Adipocyte (in vitro differentiated cells): Measurements from ENCODE around the gene FKBP6.
A peak's percentile ranks its signal among the peaks of the same experiment; 100 is the strongest.
"Not testable (repeated sequence)": the region's sequence is repeated elsewhere in the genome, so short reads cannot be mapped to it uniquely, and the experiment has no call there.

Experiments used
- DNase-seq: peaks from one replicate; pipeline ENCODE4 v3.0.0-alpha.2; 2015; ENCODE audit warnings: low read depth
- H3K27me3 ChIP-seq: replicated peaks from 2 replicates; pipeline ENCODE4 v1.7.0; 2013; ENCODE audit warnings: mild to moderate bottlenecking, low read length, moderate library complexity; ENCODE audit not compliant: control insufficient read depth, insufficient read depth
- H3K36me3 ChIP-seq: 2 replicates; pipeline ENCODE4 v1.7.0; 2013; ENCODE audit warnings: low read length, mild to moderate bottlenecking, moderate library complexity; ENCODE audit not compliant: control insufficient read depth, insufficient read depth, severe bottlenecking
- H3K4me1 ChIP-seq: 2 replicates; pipeline ENCODE4 v1.7.0; 2013; ENCODE audit warnings: mild to moderate bottlenecking, low read length, moderate library complexity; ENCODE audit not compliant: control insufficient read depth, insufficient read depth
- H3K4me3 ChIP-seq: 2 replicates; pipeline ENCODE4 v1.7.0; 2013; ENCODE audit warnings: mild to moderate bottlenecking, low read length, moderate library complexity
- H3K9ac ChIP-seq: 2 replicates; pipeline ENCODE4 v1.7.0; 2013; ENCODE audit warnings: mild to moderate bottlenecking, low read length, moderate library complexity
- H3K9me3 ChIP-seq: 2 replicates; pipeline ENCODE4 v1.7.0; 2013; ENCODE audit warnings: mild to moderate bottlenecking, low read length, moderate library complexity; ENCODE audit not compliant: control insufficient read depth

The FKBP6 gene

GRCh38 chr7:73308665-73309214, 19.2 kb upstream of the FKBP6 start, which contains the start of gene NSUN5:
NSUN5 (minus strand) TSS chr7:73308826; CDS start chr7:73308790, 36 bp downstream.
- Histone ChIP-seq H3K9me3 (no peaks in the 10 kb centered on the region), H3K36me3 (peaks cover 13% of the 10 kb centered on the region), H3K27me3 (no peaks in the 10 kb centered on the region), H3K4me1 (peaks cover 11% of the 10 kb centered on the region), H3K9ac (peak within 1 kb of the TSS; percentile 87), H3K4me3 (peak within 1 kb of the TSS; percentile 92)
- peak; percentile 74 for DNase-seq

DNA sequence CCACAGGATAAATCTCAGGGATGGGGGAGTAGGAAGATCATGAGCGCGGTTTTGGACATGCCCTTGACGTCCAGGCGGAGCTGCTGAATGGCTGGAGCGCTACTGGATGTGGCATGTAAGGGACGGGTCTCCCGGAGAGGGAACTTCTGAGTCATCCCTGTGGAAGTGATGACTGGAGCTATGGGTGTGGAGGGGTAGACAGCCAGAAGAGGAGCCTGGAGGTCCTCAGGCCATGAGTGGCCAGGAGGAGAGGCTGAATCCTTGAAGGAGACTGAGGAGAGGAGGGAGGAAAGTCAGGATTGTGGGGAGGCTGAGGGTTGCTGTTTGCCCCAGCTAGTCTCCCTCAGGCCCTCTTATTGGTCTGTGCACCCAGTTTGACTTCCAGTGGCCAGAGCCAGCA, 16.5 kb upstream of the FKBP6 start:
- not testable (repeated sequence) for H3K36me3 ChIP-seq, H3K27me3 ChIP-seq, H3K9ac ChIP-seq, DNase-seq, H3K9me3 ChIP-seq, H3K4me3 ChIP-seq
- peaks cover 11% of the 10 kb centered on the region for H3K4me1 ChIP-seq

DNA sequence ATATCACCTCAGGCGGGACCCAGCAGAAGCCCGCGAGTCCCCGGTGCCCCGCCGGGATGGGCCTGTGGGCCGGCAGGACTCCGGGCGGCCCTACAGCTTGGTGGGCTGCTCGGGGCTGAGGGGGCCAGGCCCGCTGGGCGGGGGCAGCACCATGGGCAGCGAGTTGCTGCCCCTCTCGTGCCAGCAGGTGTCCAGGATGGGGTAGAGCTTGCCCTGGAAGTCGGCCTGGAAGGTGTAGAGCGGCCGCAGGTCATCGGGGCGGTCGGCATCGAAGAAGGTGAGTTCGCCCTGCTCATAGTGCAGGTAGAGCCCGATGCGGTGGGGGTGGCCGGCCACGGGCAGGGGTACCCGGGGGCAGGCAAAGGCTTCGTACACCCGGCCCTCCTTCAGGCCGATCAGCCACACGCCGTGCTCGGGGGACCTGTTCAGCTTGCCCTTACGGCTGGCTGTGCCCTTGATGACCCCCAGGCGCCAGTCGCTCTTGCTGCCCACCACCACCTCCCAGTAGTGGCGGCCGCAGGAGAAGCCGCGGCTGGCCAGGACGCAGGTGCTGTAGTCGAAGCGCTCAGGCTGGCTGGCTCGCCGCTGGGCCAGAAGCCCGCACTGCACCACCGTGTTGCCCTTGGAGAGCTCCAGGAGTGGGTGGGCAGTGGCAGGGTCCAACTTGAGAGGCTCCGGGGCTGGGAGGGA, 15.0 kb upstream of the FKBP6 start:
- H3K27me3 ChIP-seq, result peaks cover 5% of the 10 kb centered on the region
- peaks cover 6% of the 10 kb centered on the region for H3K4me1 ChIP-seq
- H3K9me3 ChIP-seq, result no peaks in the 10 kb centered on the region
- no peaks in the 10 kb centered on the region for H3K36me3 ChIP-seq
- DNase-seq, result no peak
- H3K4me3 ChIP-seq, result no peak overlapping the region
- no peak overlapping the region for H3K9ac ChIP-seq

DNA sequence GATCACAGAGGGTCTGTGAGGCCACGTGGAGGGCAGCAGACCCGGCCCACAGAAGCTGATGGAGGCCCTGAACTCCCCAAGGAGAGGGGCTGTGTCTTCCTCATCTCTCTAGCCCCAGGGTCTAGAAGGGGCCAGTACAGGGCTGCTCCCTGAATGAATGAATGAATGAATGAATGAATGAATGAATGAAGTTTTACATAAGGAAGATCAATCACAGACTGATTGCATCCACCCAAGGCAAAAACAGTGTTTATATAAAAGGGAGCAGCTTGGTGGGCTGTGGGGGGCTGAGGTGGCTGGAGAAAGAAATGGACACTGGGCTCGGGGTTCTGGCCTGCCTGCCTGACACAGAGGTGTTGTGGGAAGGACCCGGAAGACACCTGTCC, 14.4 kb upstream of the FKBP6 start:
- Histone ChIP-seq H3K4me3 (no peak overlapping the region), H3K9ac (no peak overlapping the region), H3K36me3 (no peaks in the 10 kb centered on the region), H3K9me3 (no peaks in the 10 kb centered on the region), H3K4me1 (peaks cover 3% of the 10 kb centered on the region), H3K27me3 (peaks cover 7% of the 10 kb centered on the region)
- DNase-seq, result no peak

GRCh38 chr7:73314271-73314670, 13.7 kb upstream of the FKBP6 start:
- Histone ChIP-seq H3K4me3 (no peak overlapping the region), H3K4me1 (peaks cover 2% of the 10 kb centered on the region), H3K9me3 (no peaks in the 10 kb centered on the region), H3K27me3 (peaks cover 7% of the 10 kb centered on the region), H3K36me3 (no peaks in the 10 kb centered on the region), H3K9ac (no peak overlapping the region)
- DNase-seq, result no peak

DNA sequence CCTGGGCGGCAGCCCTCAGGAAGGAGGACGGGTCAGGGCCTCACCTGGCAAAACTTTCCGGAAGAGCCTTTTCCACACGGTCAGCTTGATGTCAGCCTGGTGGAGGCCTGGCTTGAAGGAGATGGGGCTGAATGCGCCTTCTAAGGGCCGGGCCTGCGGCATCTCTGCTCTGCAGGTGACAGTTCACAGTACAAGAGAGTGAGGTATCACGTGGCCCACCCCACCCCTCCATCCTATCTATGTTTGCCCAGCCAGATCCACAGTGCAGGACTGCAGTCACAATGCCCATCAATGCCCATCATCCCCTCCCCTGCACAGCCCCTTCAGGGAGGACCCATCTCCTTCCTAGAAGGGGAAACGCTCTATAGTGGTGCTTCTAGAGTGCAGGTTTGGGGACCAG, 11.4 kb upstream of the FKBP6 start:
- Histone ChIP-seq H3K4me1 (no peaks in the 10 kb centered on the region), H3K9me3 (no peaks in the 10 kb centered on the region), H3K4me3 (no peak overlapping the region)

DNA sequence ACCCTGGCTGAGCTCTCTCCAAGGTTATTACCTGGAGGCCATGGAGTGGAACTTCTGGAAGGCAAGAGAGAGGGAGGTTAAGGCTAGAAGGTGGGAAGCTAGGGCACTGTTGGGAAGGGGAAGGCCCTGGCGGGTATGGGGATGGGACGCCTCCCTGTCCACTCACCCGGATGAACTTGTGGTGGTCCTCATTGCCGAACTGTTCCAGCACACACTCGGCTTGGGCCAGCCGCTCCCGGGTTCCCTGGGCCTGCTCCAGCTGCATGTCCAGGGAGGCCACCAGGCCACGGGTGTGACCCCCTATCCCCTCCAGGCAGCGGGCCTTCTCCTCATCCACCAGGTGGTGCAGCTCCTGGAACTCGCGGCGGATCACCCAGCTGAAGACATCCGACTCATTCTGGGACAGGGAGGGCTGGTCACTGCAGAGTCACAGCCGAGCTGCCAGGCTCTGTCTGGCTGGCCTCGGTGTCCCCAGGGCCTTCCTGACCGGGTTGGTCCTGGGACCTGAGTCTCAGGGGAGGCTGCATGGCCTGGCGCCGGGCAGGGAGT, 9.2 kb upstream of the FKBP6 start:
- H3K9ac ChIP-seq, H3K27me3 ChIP-seq, DNase-seq, H3K36me3 ChIP-seq, H3K4me3 ChIP-seq, H3K4me1 ChIP-seq, H3K9me3 ChIP-seq: not testable (repeated sequence)

More for the DNA sequence above, 11.4 kb upstream of the FKBP6 start:
- H3K27me3 ChIP-seq, result peaks cover 7% of the 10 kb centered on the region
- no peaks in the 10 kb centered on the region for H3K36me3 ChIP-seq
- H3K9ac ChIP-seq, result no peak overlapping the region
- DNase-seq, result no peak

GRCh38 chr7:73319541-73319940, 8.4 kb upstream of the FKBP6 start:
- not testable (repeated sequence) for H3K4me1 ChIP-seq, H3K4me3 ChIP-seq

GRCh38 chr7:73320009-73320408, 8.0 kb upstream of the FKBP6 start:
- H3K36me3 ChIP-seq, result not testable (repeated sequence)

More at GRCh38 chr7:73319541-73319940, 8.4 kb upstream of the FKBP6 start:
- H3K9ac ChIP-seq, DNase-seq, H3K36me3 ChIP-seq, H3K9me3 ChIP-seq: not testable (repeated sequence)
- H3K27me3 ChIP-seq, result peaks cover 15% of the 10 kb centered on the region

DNA sequence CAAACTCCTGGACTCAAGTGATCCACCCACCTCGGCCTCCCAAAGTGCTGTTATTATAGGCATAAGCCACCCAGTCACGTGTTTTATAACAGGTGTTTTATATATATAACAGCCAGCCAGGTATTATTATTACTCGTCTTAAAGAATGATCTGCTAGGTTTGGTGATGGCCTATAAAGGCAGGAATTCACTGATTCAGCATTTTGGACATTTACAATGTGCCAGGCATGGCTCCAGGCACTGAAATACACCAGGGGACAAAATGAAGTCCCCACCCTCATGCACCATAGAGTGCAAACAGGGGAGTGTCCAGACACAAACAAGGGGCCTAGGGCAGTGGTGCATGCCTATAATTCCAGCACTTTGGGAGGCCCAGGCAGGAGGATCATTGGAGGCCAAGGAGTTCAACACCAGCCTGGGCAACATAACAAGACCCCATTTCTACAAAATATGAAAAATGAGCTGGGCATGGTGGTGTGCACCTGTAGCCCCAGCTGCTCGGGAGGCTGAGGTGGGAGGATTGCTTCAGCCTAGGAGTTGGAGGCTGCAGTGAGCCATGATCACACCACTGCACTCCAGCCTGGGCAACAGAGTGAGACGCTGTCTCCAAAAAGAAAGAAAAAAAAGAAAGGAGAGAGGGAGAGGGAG, 4.4 kb upstream of the FKBP6 start:
- peaks cover 10% of the 10 kb centered on the region for H3K27me3 ChIP-seq
- not testable (repeated sequence) for H3K9ac ChIP-seq, H3K4me1 ChIP-seq, H3K9me3 ChIP-seq, DNase-seq, H3K4me3 ChIP-seq, H3K36me3 ChIP-seq

More at GRCh38 chr7:73320009-73320408, 8.0 kb upstream of the FKBP6 start:
- DNase-seq, H3K4me1 ChIP-seq, H3K9me3 ChIP-seq, H3K4me3 ChIP-seq, H3K9ac ChIP-seq: not testable (repeated sequence)
- peaks cover 16% of the 10 kb centered on the region for H3K27me3 ChIP-seq

- H3K9ac ChIP-seq, H3K36me3 ChIP-seq, H3K4me3 ChIP-seq, H3K4me1 ChIP-seq, H3K9me3 ChIP-seq: not testable (repeated sequence)
- H3K27me3 ChIP-seq, result peaks cover 14% of the 10 kb centered on the region
- DNase-seq, result peak; percentile 68
Measured at GRCh38 chr7:73324081-73324845, 3.7 kb upstream of the FKBP6 start.
